ENCODE results near the gene ODC1.

GRCh38 chr2:10465910-10466309 lies 17.8 kb upstream of the ODC1 start:
- TF ChIP-seq CTCF (IDR thresholded peaks at IDR 0.05; ENCODE audit: insufficient read depth, low read depth, low read length), result no peak
- TF ChIP-seq EZH2 (IDR thresholded peaks at IDR 0.05; ENCODE audit: insufficient read depth, low read length), result no peak

All from astrocyte (in vitro differentiated cells and primary cell).